NCI-H146 (cell line): ENCODE results near the gene GNA14.
A peak's percentile ranks its signal among the peaks of the same experiment; 100 is the strongest.
"Not testable (repeated sequence)": the region's sequence is repeated elsewhere in the genome, so short reads cannot be mapped to it uniquely, and the experiment has no call there.

Source experiments
- DNase-seq: peaks from one replicate; lab custom pipeline; 2025; lab: John Stamatoyannopoulos, UW

Gene GNA14

GRCh38 chr9:77648234-77649108 is at the start of gene GNA14:
TSS of gene GNA14 (minus strand) at chr9:77648322. CDS start at chr9:77647793, 529 bp downstream.
- DNase-seq = peak; percentile 19

- no peak for DNase-seq
These were observed 49.3 kb upstream of the GNA14 start for GRCh38 chr9:77697238-77697984.

- DNase-seq = not testable (repeated sequence)
These were observed 42.6 kb upstream of the GNA14 start for GRCh38 chr9:77690723-77691122.

DNA sequence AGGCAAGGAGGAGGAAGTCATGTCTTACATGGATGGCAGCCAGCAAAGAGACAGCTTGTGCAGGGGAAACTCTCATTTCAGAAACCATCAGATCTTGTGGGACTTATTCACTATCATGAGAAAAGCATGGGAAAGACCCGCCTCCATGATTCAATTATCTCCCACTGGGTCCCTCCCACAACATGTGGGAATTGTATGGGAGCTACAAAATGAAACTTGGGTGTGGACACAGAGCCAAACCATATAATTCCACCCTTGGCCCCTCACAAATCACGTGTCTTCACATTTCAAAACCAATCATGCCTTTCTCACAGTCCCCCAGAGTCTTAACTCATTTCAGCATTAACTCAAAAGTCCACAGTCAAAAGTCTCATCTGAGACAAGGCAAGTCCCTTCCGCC is 42.0 kb upstream of the GNA14 start:
- not testable (repeated sequence) for DNase-seq

- not testable (repeated sequence) for DNase-seq
These were observed 39.6 kb upstream of the GNA14 start for GRCh38 chr9:77687737-77688136.

DNA sequence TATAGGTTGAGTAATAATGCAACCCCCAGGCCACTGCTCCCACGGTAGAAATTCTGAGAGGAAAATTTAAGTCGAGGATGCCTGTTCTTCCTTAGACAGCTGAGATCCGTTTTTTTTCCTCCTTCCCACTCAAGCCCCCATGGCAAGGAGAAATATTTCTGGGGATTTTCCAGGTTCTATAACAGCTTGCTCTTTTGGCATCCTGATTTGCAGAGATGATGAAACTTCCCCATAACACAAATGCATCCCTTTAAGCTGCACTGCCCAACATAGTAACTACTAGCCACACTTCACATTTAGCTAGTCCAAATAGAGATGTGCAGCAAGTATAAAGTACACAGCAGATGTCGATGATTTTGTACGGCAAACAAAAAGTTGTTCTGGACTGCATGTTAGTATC is 32.5 kb upstream of the GNA14 start:
- no peak for DNase-seq

DNA sequence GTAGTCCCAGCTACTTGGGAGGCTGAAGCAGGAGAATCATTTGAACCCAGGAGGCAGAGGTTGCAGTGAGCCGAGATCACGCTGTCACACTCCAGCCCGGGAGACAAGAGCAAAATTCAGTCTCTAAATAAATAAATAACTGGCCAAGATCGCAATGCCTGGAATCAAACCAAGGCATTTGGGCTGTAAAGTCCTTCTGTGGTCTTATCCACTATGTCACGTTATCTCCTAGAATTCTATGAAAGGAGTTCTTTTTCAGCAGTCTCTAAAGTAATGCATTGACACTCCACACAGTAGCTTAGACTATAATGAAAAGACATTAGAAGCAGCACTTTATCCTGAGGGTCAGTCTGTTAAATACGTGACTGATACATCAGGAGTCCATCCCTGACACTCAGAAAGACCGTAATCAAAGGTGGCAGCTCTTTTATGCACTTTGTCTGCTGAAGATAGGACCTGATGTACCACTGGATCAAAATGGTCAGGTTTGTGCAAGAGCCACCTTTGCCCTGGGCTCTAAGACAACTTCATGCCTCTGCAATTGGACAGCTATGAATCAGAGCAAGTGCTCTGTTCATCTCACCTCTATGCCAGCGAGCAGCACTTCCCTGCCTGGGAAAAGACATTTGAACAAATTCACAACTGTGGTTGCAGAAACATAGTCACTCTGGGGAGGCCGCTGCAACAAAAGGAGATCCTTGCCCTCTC is 31.7 kb upstream of the GNA14 start:
- no peak for DNase-seq

DNA sequence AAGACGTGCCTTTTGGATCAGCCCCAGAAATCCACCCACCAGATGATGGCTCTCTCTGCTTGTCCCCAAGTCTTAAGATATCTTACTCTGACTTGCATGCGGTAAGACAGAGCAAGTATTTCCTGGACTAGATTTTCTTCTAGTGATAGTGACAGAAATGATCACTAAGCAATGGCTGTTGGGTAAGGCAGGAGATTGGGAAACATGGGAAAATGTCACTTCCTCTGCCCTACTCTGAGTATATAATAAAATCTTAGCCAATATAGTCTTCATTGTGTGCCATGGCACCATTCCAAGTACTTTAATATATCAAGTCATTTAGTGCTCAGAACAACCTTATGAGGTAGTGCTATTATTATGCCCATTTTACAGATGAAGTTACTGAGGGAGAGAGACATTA is 31.0 kb upstream of the GNA14 start:
- no peak for DNase-seq

DNA sequence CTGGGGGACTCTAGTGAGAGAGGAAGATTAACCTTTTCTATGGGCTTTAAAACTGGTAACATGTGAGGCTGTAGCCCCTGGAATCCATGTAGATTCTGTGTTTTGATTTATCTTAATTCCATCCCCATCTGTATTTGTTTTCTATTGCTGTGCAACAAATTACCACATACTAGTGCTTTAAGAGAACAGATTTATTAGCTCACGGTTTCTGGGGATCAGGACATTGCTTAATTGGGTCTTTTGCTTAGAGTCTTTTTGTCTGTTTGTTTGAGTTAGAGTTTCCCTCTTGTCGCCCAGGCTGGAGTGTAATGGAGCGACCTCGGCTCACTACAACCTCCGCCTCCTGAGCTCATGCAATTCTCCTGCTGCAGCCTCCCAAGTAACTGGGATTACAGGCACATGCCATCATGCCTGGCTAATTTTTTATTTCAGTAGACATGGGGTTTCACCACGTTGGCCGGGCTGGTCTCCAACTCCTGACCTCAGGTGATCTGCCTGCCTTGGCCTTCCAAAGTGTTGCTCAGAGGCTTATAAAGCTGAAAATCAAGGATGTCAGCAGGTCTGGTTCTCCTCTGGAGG is 29.9 kb upstream of the GNA14 start:
- DNase-seq = no peak

DNA sequence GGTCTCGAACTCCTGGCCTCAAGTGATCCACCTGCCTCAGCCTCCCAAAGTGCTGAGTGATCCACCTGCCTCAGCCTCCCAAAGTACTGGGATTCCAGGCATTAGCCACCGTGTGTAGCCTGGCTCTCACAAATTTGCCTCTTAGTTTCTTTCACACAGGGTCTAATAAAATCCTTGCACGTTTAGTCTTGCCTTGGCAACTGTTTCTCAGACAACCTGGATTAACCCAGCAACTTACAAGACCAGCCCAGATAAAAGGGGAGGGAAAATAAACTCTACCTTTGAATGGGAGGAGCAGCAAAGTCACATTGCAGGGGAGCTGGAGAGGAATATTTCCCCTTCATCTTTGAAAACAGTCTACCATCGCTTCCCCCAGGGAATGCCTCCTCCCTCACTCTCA is 29.3 kb upstream of the GNA14 start:
- DNase-seq = no peak

DNA sequence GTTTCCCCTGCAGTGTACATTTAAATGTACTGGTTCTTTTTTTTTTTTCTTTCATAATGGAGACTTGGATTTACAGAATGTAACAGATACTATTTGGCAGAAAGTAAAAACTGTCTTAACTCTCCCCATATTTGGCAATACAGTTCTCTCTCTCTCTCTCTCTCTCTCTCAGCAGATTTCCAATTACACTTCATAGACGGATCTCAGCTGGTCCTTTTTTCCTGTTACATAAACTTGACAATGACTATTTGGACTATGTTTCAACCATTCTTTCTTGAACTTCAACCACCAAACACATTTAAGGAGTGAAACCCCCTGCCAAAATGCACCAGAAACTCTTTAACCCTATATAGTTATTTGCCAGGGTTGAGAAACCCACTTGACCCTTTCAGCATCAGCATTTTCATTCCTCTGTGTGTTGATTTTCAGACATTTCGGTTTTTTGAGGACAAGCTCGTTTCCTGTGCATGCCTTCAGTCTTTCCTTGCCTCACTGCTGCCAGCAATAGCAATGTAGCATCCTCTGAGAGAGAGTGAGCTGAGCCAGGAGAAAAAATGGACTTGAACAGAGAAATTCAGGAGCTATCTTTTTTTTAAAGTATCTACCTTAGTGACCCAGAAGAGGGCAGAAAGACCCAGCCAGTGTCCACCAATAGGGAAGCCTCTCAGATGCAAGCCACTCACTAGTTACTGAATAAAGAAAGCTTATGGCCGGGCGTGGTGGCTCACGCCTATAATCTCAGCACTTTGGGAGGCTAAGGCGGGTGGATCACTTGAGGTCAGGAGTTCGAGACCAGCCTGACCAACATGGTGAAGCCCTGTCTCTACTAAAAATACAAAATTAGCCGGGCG is 26.0 kb upstream of the GNA14 start:
- no peak for DNase-seq

GRCh38 chr9:77672183-77672582 is 24.1 kb upstream of the GNA14 start:
- DNase-seq = no peak

DNA sequence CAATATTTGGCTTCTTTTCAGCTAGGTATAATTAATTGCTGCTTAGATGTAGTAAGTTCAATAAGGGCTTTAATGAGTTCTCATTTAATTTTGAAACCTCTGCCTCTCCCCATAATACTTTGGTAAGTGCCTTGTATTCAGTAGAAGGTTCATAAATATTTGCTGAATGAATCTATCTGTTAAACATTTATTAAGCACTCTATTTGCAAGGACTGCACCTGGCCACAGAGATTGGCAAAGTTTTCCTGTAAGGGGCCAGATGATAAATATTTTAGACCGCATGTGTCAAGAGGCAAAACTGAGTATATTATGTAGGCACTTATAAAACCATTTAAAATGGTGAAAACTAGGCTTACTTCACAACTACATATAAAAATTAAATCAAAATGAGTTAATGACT is 19.0 kb upstream of the GNA14 start:
- no peak for DNase-seq

- no peak for DNase-seq
These were observed 15.6 kb upstream of the GNA14 start for GRCh38 chr9:77663754-77664153.

- DNase-seq = no peak
These were observed 13.5 kb upstream of the GNA14 start for GRCh38 chr9:77661566-77662085.

DNA sequence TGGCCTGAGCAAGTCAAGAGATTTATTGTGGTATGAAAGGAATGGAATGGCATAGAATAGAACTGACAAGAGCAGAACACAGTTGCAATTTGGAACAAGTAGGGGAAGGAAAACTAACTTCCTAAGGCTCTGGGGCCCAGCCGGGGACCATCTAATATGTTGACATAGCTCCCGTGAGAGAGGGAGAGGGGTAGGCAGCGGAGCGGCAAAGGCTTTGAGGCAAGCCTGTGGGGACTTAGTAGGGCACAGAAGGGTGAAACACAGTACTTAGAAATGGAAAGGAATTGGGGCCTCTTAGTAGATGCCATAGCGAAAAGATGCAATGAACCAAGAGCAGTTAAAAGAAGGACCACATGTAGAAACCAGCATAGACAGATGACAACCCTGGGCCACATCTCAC is 11.8 kb upstream of the GNA14 start:
- no peak for DNase-seq

DNA sequence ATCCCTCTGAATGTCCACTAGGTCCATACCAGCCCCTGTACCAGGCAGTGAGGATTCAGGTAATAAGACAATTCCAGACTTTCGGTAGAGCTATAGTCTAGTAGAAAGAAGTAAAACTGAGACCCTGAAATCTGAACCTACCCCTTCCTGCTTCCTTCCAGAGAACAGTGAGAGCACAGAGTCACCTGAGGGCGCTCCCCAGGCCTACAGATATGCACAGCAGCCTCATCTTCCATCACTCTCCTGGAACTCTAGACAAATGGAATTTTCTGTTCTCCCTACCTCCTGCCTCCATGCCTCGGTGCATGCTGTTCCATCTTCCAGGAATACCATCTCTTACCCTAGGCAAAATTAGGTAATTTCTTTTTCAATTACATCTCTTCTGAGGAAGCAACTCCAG is 3.1 kb upstream of the GNA14 start:
- DNase-seq = no peak

DNA sequence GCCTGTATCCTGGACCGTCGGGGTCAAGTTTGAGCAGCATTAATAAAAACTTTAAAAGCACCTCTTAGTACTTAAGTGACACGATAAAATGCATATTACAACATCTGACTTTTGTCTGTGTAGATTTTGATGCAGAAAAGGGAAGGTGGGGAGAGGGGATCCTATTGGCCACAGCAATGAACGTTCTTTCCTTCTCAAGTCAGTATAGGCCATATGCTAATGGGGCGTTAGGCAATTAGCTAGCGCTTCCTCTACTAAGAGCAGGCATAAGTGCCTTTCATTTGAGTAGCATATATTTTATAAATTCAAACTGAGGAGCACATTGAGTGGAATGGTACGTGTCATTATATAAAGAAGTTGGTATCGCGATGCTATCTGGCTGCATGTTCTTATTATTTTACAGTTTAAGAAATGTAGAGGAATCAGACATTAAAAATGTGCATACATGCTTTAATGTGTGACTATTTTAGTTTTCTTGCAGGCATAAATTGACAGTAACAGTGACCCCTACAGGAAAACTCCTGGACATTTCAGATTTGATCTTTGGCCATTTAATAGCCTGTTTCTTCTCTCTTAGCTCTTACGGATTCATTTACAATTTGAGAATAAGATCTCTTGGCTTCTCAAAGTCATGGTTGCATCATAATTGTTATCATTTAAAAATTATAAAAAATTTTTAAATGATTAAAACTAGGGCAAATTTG is 1.1 kb upstream of the GNA14 start:
- no peak for DNase-seq

DNA sequence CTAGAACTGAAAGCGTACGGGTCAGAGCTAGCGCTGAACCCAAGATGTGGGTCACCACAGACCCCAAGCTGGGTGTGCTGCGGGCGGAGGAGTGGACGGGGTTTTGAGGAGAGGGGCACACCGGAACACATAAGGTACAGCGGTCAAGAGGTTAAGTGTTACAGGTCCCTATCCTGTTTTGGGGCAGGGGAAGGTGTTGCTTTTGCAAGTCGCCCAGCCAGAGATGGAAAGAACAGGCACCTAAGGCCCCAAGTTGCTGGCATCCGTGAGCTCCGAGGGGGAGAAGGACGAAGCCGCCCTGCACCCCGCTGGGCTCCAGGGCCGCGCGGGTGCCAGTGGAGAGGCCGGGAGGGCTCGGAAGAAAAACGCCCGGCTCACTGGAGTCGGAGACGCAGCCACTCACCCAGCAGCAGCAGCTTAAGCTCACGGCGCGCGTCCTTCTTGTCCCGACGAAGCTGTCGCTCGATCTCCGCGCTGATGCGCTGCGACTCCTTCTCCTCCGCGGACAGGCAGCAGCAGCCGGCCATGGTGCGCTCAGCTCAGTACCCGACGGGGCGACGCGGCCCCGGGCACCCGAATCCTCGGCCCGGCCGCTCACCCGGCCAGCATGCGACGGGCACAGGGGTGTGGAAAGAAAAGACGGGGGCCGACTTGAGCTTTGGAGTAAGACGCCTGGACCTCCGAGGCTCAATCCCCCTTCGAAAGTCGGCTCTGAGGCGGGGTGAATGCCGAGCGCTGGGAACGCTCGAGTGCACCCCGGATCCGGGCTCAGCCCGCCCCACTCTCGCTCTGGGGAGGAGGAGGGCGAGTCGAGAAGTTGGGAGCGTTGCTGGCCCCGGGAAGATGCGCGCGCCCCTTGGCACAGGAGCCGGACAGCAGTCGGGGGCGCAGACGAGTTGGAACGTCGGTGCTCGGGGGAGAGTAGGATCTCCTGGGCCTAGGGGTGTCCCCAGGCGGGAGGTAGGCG is 572 bp downstream of the GNA14 start:
- no peak for DNase-seq
